HG03175 (cell line): ENCODE results near the gene ZNF726.
"Not testable (repeated sequence)": the region's sequence is repeated elsewhere in the genome, so short reads cannot be mapped to it uniquely, and the experiment has no call there.

ENCODE experiments used
- ATAC-seq: cut with Tn5 transposase; IDR thresholded peaks from one replicate; pipeline ENCODE4 v1.9.1; 2021; ENCODE audit warnings: mild to moderate bottlenecking, moderate library complexity; ENCODE audit not compliant: unreplicated experiment

Gene ZNF726

DNA sequence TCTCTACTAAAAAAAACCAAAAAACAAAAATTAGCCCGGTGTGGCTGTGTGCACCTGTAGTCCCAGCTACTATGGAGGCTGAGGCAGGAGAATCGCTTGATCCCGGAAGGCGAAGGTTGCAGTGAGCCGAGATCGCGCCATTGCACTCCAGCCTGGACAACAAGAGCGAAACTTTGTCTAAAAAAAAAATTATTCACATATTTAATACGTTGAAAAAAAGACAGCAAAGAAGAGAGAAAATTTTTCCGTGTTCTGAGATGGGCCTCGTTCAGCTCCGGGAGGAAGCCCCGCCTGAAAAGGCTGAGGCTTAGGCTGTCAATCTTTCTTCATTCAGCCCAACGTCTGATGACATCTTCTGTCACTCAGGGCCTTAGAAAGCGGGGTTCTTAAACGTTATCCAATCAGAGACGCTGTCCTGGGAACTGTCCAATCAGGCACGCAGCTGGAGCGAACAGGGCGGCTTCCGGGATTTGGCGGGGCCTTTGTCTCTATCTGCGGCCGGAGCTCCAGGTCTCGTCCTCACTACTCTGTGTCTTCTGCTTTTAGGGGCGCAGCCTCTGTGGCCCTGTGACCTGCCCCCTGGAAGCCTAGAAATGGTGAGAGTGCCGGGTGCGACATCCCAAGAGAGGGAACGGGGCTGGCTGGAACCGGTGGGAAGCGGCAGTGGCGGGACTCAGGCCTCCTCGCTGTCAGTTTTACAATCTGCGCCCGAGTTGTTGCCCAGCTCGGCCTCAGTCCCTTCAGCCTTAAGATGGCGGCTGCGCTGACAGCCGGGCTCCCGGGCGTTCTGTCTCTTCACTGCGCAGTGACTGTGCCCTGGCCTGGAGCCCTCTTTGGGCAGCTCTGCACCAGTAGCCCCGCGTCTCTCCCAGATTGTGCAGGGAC, at the start of gene ZNF726:
ZNF726 (plus strand) TSS at position 485 of the 885 bp plus-strand sequence; CDS start at position 594, 109 bp downstream.
- peak; percentile 97 for ATAC-seq

DNA sequence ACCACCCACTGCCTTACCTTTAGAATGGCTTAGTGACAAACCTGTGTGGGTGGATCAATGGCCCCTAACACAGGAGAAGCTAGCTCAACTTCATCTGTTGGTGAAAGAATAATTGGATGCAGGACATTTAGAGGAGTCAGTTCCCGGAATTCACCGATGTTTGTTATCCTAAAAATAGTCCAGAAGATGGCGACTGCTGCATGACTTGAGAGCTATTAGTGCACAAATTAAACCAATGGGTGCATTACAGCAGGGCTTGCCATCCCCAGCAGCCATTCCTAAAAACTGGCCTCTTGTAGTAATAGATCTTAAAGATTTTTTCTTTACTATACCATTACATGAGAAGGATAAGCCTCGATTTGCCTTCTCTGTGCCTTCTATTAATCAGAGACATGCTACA, 46.8 kb upstream of the ZNF726 start:
- no peak for ATAC-seq

- no peak for ATAC-seq
These were observed 46.1 kb upstream of the ZNF726 start for GRCh38 chr19:23868630-23869029.

- ATAC-seq: no peak
These were observed 42.3 kb upstream of the ZNF726 start for GRCh38 chr19:23872282-23872919.

GRCh38 chr19:23876261-23876660, 38.4 kb upstream of the ZNF726 start:
- no peak for ATAC-seq

- ATAC-seq: not testable (repeated sequence)
These were observed 37.9 kb upstream of the ZNF726 start for GRCh38 chr19:23876756-23877155.

DNA sequence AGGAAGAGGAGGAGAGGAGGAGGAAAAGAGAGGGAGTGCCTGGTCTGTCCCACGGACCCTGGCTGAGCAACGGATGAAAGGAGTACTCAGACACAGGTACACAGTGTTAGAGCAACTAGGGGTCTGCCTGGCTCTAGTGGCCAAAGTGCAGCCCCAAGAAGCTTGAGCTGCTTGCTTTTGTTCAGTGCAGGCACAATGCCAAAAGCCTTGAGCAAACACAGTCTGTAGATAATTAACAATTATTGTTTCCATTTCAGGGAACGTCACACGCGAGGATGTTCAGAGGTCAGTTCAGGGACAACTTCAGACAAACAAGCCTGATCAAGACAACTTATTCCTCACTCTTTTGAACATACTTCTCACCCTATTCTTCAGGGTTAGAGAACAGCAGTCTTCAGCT, 32.2 kb upstream of the ZNF726 start:
- ATAC-seq: no peak

DNA sequence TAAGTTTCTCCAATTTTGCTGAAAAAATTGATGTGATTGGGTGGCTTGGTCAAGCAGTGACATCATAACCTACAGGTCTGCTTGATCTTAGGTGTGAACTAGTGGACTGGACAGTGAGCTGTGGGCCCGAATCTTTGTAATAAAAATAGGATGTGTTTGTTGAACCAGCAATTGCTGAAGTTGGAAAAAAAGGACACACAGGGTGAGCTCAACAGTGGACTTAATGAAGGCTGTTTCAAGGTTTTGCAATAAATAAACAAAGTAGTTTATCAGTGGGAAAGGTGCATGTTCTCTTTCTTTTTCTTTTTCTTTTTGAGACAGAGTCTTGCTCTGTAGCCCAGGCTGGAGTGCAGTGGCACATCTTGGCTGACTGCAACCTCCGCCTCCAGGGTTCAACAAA, 30.3 kb upstream of the ZNF726 start:
- ATAC-seq: no peak

- no peak for ATAC-seq
These were observed 27.0 kb upstream of the ZNF726 start for GRCh38 chr19:23887642-23888041.

- ATAC-seq: not testable (repeated sequence)
These were observed 18.6 kb upstream of the ZNF726 start for GRCh38 chr19:23896096-23896495.

GRCh38 chr19:23896912-23897311, 17.8 kb upstream of the ZNF726 start:
- no peak for ATAC-seq

DNA sequence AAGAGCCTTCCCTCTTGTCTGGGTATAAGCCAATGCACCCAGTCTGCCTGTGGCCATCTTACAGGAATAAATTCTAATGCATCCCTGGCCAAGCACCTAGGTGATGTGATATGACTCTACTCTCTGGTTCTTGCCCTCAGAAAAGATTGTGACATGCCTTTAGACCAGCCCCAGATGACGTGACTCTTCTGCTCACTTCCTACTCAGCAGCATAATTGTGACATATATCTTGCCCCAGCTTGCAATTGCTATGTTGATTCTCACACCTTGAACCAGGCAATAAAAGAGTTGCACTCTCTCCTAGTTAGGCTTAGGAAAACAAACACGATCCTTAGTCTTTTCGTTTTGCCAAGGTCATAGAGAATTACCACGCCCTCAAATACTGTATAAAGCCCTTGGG, 13.3 kb upstream of the ZNF726 start:
- ATAC-seq: no peak

- no peak for ATAC-seq
These were observed 10.3 kb upstream of the ZNF726 start for GRCh38 chr19:23904406-23904805.

- ATAC-seq: no peak
These were observed 8.9 kb upstream of the ZNF726 start for GRCh38 chr19:23905771-23906170.

DNA sequence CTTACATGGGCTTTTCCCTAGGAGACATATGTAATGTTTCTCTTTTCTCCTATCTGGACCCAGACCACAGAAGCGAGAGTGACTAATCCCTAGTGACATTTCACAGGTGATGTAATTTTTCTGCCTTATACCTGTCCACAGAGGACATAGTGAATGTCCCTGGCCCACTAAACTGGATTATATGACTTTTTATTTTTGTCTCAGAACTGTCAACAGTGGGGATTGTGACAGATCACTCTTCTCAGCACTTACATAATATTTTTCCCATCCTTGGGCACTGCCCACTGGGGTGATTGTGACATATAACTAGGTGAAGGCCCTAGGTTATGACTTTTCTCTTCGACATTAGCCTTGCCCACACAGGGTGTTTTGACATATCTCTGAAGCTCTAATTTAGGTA, 7.9 kb upstream of the ZNF726 start:
- no peak for ATAC-seq

DNA sequence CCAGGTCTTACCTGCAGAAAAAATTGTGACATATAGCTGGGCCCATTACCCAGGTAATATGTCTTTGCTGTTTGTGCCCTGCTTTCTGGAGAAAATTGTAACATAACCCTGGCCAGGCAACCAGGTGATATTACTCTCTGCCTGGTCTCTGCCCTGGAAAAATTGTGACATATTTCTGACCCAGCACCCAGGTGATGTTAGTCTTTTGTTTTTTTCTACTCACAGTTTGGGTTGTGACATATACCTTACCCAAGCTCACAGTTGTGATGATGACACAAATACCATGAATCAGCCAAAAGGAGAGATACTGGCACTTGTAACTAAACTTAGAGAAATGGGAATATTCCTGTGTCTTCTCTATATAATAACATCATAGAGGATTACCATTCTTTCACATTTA, 6.5 kb upstream of the ZNF726 start:
- no peak for ATAC-seq

GRCh38 chr19:23909222-23909621, 5.5 kb upstream of the ZNF726 start:
- ATAC-seq: no peak

GRCh38 chr19:23913931-23914330, 755 bp upstream of the ZNF726 start:
- no peak for ATAC-seq

- ATAC-seq: no peak
These were observed 2.3 kb downstream of the ZNF726 start for GRCh38 chr19:23916991-23917390.

DNA sequence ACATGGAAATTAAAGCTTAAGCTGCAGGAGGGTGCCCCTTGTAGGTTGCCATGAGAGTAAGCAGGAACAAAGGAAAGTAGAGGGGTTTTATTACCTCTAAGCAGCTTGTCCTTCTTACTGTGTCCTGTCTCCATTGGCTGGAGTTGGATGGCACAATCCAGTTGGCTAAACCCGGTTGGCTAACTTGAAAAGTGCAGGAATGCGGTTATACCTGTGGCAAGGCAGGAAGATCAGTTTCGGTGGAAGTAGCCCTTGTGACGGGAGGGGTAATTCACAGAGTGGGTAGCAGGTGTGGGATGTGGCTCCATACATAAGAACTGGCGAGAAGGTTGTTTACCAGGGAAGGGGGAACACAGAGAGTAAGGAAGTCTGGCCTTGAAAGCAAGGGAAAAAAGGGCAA, 3.2 kb downstream of the ZNF726 start:
- no peak for ATAC-seq

DNA sequence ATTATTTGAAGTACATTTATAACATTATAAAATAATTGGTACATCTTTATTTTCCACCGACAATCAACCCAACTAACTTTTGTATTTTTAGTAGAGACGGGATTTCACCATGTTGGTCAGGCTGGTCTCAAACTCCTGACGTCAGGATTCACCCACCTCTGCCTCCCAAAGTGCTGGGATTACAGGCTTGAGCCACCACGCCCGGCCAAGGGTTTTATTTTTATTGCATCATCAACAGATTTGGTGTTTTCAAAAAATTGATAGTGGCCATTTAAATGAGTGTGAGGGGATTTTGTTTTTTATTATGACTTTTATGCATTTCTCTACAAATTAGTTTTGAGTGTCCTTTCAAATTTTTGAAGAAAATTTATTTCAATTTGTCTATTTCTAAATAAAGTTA, 10.6 kb downstream of the ZNF726 start:
- no peak for ATAC-seq

DNA sequence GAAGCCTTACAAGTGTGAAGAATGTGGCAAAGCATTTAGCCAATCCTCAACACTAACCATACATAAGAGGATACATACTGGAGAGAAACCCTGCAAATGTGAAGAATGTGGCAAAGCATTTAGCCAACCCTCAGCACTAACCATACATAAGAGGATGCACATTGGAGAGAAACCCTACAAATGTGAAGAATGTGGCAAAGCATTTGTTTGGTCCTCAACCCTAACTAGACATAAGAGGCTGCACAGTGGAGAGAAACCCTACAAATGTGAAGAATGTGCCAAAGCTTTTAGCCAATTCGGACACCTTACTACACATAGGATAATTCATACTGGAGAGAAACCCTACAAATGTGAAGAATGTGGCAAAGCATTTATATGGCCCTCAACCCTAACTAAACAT, 18.2 kb downstream of the ZNF726 start:
- no peak for ATAC-seq
